Endothelial cell of umbilical vein (primary cell): ENCODE results near the gene EEFSEC. TPM values are rescaled to one million over a fixed set of nuclear protein-coding genes. Genes with fewer than 3 reads are reported as not detected.

Experiments used
- BruUV-seq: library from RNA; stranded (reverse); fragments of 400-500 nt; replicated peaks from 2 replicates; lab custom pipeline; 2021; lab: Mats Ljungman, UMichigan
- CTCF ChIA-PET: fragments of 300-600, 350-600 bp; sonication (Branson Sonifier 250); formaldehyde crosslinking; loops from one replicate; lab custom pipeline; 2021; ENCODE audit warnings: antibody characterized with exemption, inconsistent platforms; lab: Charles Lee
- POLR2A ChIA-PET: fragments of 300-600, 350-600 bp; sonication (Branson Sonifier 250); formaldehyde crosslinking; loops from one replicate; lab custom pipeline; 2021; ENCODE audit warnings: antibody characterized with exemption, inconsistent platforms; lab: Charles Lee
- DNase-seq: peaks from one replicate; pipeline ENCODE4 v3.0.0-alpha.2; 2011; ENCODE audit warnings: low read depth, low spot score
- FAIRE-seq: peaks from 2 replicates; lab custom pipeline; 2011; peaks lifted over from hg19 to GRCh38; lab: Jason Lieb, UNC
- H2AFZ ChIP-seq: 2 replicates; pipeline ENCODE4 v1.6.0; 2012; ENCODE audit warnings: low read depth, low read length, control low read depth, inconsistent platforms
- H3K27ac ChIP-seq: 2 replicates; pipeline ENCODE4 v1.5.1; 2011; ENCODE audit warnings: low read depth, mild to moderate bottlenecking, control low read depth, low read length, moderate library complexity; ENCODE audit not compliant: insufficient read depth
- H3K27me3 ChIP-seq, 2 experiments: 2 replicates each; pipeline versions ENCODE4 v1.6.0 to v1.6.1; 2011; ENCODE audit warnings: low read length in 2 of 2, mixed read lengths in 1 of 2; ENCODE audit not compliant: control insufficient read depth in 2 of 2, insufficient read depth in 2 of 2
- H3K36me3 ChIP-seq, 2 experiments: 2 replicates in 1 of 2; 3 replicates in 1 of 2; pipeline ENCODE4 v1.5.1; 2011; ENCODE audit warnings: low read length in 2 of 2, mild to moderate bottlenecking in 1 of 2, moderate library complexity in 1 of 2; ENCODE audit not compliant: control insufficient read depth in 2 of 2, insufficient read depth in 2 of 2; ENCODE audit errors: extremely low read depth in 1 of 2
- H3K4me1 ChIP-seq: 3 replicates; pipeline ENCODE4 v1.5.1; 2011; ENCODE audit warnings: mild to moderate bottlenecking, low read length; ENCODE audit not compliant: control insufficient read depth, insufficient read depth; ENCODE audit errors: extremely low read depth
- H3K4me2 ChIP-seq: 2 replicates; pipeline ENCODE4 v1.6.1; 2011; ENCODE audit warnings: low read length, control low read depth, mixed read lengths; ENCODE audit not compliant: insufficient read depth
- H3K4me3 ChIP-seq, 3 experiments: fragments of 200-600 bp in 1 of 3; sonication (generic), shearing (Covaris generic) in 1 of 3; replicated peaks in 1 of 3; 2 replicates each; pipeline ENCODE4 v1.5.1; 2011 to 2016; ENCODE audit warnings: control low read depth in 3 of 3, low read length in 3 of 3, mild to moderate bottlenecking in 2 of 3, inconsistent platforms in 1 of 3, low read depth in 1 of 3, moderate library complexity in 1 of 3; ENCODE audit not compliant: insufficient read depth in 1 of 3
- H3K79me2 ChIP-seq: 2 replicates; pipeline ENCODE4 v1.6.0; 2012; ENCODE audit warnings: low read length, inconsistent platforms; ENCODE audit not compliant: control insufficient read depth, insufficient read depth
- H3K9ac ChIP-seq: replicated peaks from 2 replicates; pipeline ENCODE3; 2011; ENCODE audit warnings: low read length, control low read depth; ENCODE audit not compliant: insufficient read depth; ENCODE audit errors: extremely low read depth
- H3K9me1 ChIP-seq: replicated peaks from 3 replicates; pipeline ENCODE4 v1.6.0; 2011; ENCODE audit warnings: mild to moderate bottlenecking, low read length; ENCODE audit not compliant: control insufficient read depth, insufficient read depth; ENCODE audit errors: extremely low read depth
- H3K9me3 ChIP-seq: replicated peaks from 2 replicates; pipeline ENCODE4 v1.5.1; 2012; ENCODE audit warnings: low read length, inconsistent platforms; ENCODE audit not compliant: control insufficient read depth, insufficient read depth
- H4K20me1 ChIP-seq: replicated peaks from 2 replicates; pipeline ENCODE3; 2011; ENCODE audit warnings: mild to moderate bottlenecking, low read length; ENCODE audit not compliant: control insufficient read depth, insufficient read depth; ENCODE audit errors: extremely low read depth
- EZH2 ChIP-seq: IDR thresholded peaks from 2 replicates; pipeline ENCODE4 v1.6.1; 2012; ENCODE audit warnings: borderline replicate concordance, low read depth, mild to moderate bottlenecking, moderate library complexity, low read length, inconsistent platforms; ENCODE audit not compliant: severe bottlenecking
- FOS ChIP-seq: IDR thresholded peaks from 2 replicates; pipeline ENCODE4 v1.6.1; 2011; ENCODE audit warnings: mild to moderate bottlenecking, low read length, moderate library complexity, borderline replicate concordance; ENCODE audit not compliant: insufficient read depth
- GATA2 ChIP-seq: IDR thresholded peaks from 2 replicates; pipeline ENCODE4 v1.7.0; 2011; ENCODE audit warnings: low read depth, mild to moderate bottlenecking, moderate library complexity, mixed read lengths, low read length; ENCODE audit not compliant: insufficient read length, insufficient read depth
- JUN ChIP-seq: IDR thresholded peaks from 2 replicates; pipeline ENCODE4 v1.6.1; 2011; ENCODE audit warnings: borderline replicate concordance, low read depth; ENCODE audit not compliant: insufficient read length, insufficient read depth
- MAX ChIP-seq: IDR thresholded peaks from 2 replicates; pipeline ENCODE4 v1.6.1; 2011; ENCODE audit not compliant: insufficient read depth, insufficient read length
- MYC ChIP-seq: IDR thresholded peaks from one replicate; pipeline ENCODE4 v1.6.1; 2011; ENCODE audit warnings: mild to moderate bottlenecking, low read depth, low read length
- POLR2A ChIP-seq: IDR thresholded peaks from 2 replicates; pipeline ENCODE4 v1.6.1; 2012; ENCODE audit warnings: low read depth, mild to moderate bottlenecking, control low read depth, low read length
- POLR2AphosphoS5 ChIP-seq: IDR thresholded peaks from 2 replicates; pipeline ENCODE4 v1.6.1; 2012; ENCODE audit warnings: low read depth, mild to moderate bottlenecking, control low read depth, low read length, moderate library complexity; ENCODE audit not compliant: insufficient read depth
- dilution Hi-C: fragments of 300-500 bp; cut with MboI; formaldehyde crosslinking; loops from one replicate; pipeline ENCODE4 v1.15.0; 2019; ENCODE audit warnings: low sequenced_read_pairs; ENCODE audit not compliant: extremely low pct_ligation_motif_present
- intact Hi-C: fragments of 100-400 bp; cut with micrococcal nuclease; formaldehyde crosslinking; loops from one replicate; pipeline ENCODE4 v1.10.0; 2022
- polyA plus RNA-seq, 4 experiments: library from polyadenylated mRNA; depleted of rRNA in 3 of 4; stranded (reverse) in 3 of 4; unstranded in 1 of 4; fragments of >200 nt; gene quantifications; 2 replicates each; pipeline versions ENCODE4 v1.2.1 to v1.2.3, GENCODE V29; 2011 to 2012; ENCODE audit warnings: missing spikeins in 1 of 4
- total RNA-seq: library from RNA; stranded (reverse); gene quantifications from 2 replicates; pipeline ENCODE4 v1.2.3, GENCODE V29; 2021
- TF ChIP-seq, protein P1 (sequence below), 2 donors: IDR thresholded peaks; 1 replicate in 1 of 2; 2 replicates in 1 of 2; pipeline ENCODE4 v1.5.1; 2011; ENCODE audit warnings: low read length in 2 of 2, mild to moderate bottlenecking in 2 of 2, moderate library complexity in 2 of 2, control low read depth in 1 of 2, inconsistent platforms in 1 of 2, low read depth in 1 of 2; ENCODE audit not compliant: insufficient read depth in 1 of 2; ENCODE audit errors: extremely low read depth in 1 of 2

EEFSEC gene
- total and polyA plus RNA-seq, 2 donors (not counting 3 experiments of a cell fraction or from before 2014, with no cell fraction given), result 13.1 to 14.5 TPM

GRCh38 chr3:128313935-128314334 lies 160.7 kb downstream of the EEFSEC start:
- Histone ChIP-seq H3K27me3 (no peaks in the 10 kb centered on the region), H3K9me1 (no peaks in the 10 kb centered on the region), H3K79me2 (no peaks in the 10 kb centered on the region), H3K9me3 (no peaks in the 10 kb centered on the region), H3K4me3 (no peak overlapping the region), H3K4me2 (no peak overlapping the region), H4K20me1 (no peaks in the 10 kb centered on the region), H3K9ac (no peak overlapping the region), H3K27ac (no peak overlapping the region), H3K36me3 (no peaks in the 10 kb centered on the region), H3K4me1 (no peaks in the 10 kb centered on the region), H2AFZ (no peak overlapping the region)
- intact Hi-C loops, result no loop called here
- dilution Hi-C loops, result no loop called here
- TF ChIP-seq POLR2A, result no peak
- no peak for TF ChIP-seq MYC
- no peak for TF ChIP-seq FOS
- TF ChIP-seq JUN, result no peak
- TF ChIP-seq MAX, result no peak
- TF ChIP-seq, protein P1, sequence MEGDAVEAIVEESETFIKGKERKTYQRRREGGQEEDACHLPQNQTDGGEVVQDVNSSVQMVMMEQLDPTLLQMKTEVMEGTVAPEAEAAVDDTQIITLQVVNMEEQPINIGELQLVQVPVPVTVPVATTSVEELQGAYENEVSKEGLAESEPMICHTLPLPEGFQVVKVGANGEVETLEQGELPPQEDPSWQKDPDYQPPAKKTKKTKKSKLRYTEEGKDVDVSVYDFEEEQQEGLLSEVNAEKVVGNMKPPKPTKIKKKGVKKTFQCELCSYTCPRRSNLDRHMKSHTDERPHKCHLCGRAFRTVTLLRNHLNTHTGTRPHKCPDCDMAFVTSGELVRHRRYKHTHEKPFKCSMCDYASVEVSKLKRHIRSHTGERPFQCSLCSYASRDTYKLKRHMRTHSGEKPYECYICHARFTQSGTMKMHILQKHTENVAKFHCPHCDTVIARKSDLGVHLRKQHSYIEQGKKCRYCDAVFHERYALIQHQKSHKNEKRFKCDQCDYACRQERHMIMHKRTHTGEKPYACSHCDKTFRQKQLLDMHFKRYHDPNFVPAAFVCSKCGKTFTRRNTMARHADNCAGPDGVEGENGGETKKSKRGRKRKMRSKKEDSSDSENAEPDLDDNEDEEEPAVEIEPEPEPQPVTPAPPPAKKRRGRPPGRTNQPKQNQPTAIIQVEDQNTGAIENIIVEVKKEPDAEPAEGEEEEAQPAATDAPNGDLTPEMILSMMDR (IDR thresholded peaks at IDR 0.05; ENCODE audit: extremely low read depth in 1 of 2, insufficient read depth in 1 of 2, low read depth in 1 of 2, low read length in 2 of 2), result no peak
- no peak for TF ChIP-seq POLR2AphosphoS5
- TF ChIP-seq EZH2, result no peak
- no peak for TF ChIP-seq GATA2
- CTCF ChIA-PET, result no interaction called here
- POLR2A ChIA-PET, result no interaction called here
- DNase-seq, result no peak
- no peak for FAIRE-seq
- no TSS peak for BruUV-seq
